Measurements from ENCODE around the gene BBS10.
"Not testable (repeated sequence)": the region's sequence is repeated elsewhere in the genome, so short reads cannot be mapped to it uniquely, and the experiment has no call there.

BBS10 gene

DNA sequence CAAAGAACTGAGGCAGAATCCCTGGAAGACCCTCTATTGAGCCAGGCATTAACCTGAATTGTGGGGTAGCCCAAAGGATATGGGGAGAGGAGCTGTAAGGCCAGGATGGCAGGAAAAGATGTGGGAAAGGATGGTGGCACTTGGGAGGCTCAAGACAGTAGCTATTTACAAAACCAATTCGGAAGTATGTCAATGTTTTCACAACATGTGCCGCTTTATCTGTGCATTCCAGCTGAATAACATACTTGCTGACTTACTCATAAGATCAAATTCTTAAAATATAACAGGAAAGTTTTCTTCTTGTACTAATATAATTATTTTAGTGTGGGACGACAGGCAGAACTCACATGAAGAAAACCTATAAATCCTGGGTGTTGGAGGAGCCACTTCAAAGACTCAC, 10.6 kb downstream of the BBS10 start:
- DNase-seq (ENCODE audit: extremely low spot score, insufficient read length, low read depth) (no peak), FAIRE-seq (no peak)

DNA sequence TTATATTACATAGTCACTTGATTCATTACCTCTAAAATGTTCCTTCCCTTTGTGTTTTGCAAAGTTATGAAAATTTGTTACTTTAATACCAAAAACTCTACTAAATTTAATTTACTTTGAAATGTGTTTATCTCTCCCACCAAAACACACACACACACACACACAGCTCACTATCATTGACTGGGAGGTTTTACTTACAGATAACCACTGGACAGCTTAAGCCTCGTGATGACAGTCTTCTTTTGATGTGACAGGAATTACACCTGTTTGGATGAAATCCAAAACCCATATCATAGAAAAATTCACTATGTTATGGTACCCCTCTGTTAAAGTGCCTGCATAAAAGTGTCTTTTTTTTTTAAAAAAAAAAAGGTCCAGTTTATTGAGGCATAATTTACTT, 15.6 kb downstream of the BBS10 start:
- FAIRE-seq = no peak

DNA sequence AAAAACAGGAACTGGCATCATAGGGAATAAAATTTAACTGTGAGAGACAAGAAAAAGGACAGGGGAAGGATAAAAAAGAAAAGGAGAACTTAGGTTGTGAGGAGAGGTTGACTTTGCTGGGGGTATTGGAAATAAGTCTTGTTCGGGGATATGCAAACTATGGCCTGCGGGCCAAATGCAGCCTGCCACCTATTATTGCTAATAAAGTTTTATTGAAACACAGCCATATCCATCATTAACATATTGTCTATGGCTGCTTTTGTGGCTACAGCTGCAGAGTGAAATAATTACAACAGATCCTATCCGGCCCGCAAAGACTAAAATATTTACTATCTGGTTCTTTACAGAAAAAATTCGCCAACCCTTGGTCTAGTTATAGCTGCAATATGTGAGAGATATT, 18.6 kb downstream of the BBS10 start:
- FAIRE-seq = no peak
- DNase-seq (ENCODE audit: extremely low spot score, insufficient read length, low read depth) = no peak

More for the DNA sequence above, 15.6 kb downstream of the BBS10 start:
- no peak for DNase-seq (ENCODE audit: extremely low spot score, insufficient read length, low read depth)

DNA sequence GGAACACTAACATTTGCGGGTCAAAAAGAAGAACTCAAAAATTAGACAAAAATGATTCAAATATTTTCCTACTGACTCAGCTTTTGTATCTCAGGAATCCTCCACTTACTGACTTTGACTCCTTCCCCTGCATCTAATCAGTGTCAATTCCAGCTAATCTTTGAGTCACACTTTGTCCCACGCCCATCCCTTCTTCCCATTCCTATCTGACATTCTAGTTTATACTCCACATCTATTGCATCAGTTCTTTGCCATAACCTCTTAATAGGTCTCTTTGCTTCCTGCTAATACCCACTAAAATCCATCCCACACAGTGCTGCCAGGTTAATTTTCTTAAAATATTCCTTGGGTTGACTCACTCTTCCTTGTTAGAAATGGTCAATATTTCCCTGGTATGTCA, 19.1 kb downstream of the BBS10 start:
- DNase-seq (ENCODE audit: extremely low spot score, insufficient read length, low read depth) (no peak), FAIRE-seq (no peak)

DNA sequence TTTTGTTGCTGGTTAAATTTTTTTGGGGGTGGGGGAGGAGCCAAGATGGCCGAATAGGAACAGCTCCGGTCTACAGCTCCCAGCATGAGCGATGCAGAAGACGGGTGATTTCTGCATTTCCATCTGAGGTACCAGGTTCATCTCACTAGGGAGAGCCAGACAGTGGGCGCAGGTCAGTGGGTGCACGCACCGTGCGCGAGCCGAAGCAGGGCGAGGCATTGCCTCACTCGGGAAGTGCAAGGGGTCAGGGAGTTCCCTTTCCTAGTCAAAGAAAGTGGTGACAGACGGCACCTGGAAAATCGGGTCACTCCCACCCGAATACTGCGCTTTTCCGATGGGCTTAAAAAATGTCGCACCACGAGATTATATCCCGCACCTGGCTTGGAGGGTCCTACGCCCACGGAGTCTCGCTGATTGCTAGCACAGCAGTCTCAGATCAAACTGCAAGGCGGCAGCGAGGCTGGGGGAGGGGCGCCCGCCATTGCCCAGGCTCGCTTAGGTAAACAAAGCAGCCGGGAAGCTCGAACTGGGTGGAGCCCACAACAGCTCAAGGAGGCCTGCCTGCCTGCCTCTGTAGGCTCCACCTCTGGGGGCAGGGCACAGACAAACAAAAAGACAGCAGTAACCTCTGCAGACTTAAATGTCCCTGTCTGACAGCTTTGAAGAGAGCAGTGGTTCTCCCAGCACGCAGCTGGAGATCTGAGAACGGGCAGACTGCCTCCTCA, 28.5 kb downstream of the BBS10 start:
- FAIRE-seq; DNase-seq (ENCODE audit: extremely low spot score, insufficient read length, low read depth): not testable (repeated sequence)

DNA sequence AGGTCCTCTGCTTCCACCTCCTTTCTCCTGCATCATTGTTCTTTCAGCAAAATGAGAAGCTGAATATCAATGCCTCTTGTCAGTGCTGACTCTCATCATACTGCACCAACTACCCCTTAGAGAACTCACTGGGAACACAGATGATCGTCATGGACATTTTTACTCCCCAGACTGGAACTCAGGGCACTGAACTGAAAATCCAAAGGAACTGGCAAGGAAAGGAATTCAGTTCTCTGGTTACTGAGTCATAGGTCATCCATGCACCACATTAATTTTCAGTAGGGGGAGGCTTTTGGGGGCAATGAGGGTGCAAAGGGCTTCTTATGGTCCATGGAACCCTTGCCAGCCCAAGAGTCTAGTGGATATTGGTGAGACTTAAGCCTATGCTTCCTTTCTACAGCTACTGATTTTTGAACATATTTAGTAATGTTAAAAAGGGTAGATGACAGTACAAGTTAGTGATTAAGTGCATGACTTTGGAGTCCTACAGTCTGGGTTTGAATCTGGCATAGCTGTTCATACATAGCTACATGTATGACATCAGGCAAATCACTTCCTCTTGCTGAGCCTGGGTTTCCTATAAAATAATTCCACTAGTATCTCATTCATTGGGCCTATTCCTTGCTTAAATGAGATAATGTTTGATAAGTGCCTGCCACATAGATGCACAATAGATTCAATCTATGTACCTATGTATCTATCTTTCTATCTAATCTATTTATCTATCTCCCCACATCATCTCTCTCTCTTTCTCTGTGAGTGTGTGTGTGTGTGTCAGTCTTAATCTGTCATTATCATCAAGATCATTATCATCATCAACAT, 29.2 kb downstream of the BBS10 start:
- FAIRE-seq (no peak), DNase-seq (ENCODE audit: extremely low spot score, insufficient read length, low read depth) (no peak)

DNA sequence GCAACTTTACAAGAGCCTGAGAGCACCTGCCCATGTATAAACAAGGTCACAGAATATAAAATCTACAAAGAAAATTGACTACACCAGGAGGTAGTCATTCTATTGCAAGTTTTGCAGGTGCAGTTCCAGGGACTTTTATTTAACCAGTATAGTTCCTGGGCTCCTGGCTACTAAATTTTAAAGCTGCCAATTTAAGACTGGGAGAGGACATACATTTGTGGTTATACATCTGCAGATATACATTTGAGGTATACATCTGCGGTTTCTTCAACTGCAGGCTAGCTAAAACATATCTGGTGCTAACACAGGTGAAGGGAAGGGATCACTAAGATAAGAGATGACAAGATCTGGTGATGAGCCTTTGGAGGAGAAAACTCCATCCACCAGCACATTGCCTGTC, 30.2 kb downstream of the BBS10 start:
- no peak for DNase-seq (ENCODE audit: extremely low spot score, insufficient read length, low read depth)
- no peak for FAIRE-seq

DNA sequence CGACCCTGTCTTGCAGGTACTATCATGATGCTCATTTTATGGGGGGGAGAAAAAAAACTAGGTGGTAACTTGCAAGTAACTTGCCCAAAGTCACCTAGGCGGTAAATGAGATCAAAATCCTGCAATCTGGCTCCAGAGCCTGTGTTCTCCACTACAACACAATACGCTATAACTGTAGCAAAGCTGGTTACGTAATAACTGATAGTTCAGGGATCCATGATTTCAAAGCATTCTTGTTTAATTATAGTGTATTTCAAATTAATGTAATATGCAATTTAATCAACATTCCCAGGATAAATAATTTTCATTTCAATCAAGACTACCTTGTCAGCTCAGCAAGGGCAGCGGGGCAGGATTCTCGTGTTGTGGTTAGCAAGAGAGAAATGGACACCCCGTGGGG, 31.7 kb downstream of the BBS10 start:
- FAIRE-seq (no peak), DNase-seq (ENCODE audit: extremely low spot score, insufficient read length, low read depth) (no peak)

DNA sequence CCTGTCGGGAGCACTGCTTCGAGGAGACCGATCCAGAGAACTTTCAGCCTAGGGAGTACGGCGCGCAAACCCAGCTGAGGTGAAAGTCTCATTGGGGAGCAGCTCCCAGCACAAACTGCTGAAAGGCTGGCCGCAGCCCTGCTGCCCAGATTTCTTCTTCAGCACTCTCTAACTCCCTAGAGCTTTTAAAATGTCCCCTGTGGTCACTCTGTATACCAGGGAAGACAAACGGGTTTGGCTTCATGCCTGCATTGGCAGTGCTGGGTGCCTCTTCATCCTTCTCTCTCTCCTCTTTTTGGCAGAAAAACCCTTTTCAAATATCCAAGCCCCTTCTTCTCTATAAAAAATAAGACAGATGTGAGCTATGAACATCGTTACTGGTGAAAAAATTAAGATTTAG, 34.9 kb downstream of the BBS10 start:
- FAIRE-seq = no peak
- DNase-seq (ENCODE audit: extremely low spot score, insufficient read length, low read depth) = no peak

DNA sequence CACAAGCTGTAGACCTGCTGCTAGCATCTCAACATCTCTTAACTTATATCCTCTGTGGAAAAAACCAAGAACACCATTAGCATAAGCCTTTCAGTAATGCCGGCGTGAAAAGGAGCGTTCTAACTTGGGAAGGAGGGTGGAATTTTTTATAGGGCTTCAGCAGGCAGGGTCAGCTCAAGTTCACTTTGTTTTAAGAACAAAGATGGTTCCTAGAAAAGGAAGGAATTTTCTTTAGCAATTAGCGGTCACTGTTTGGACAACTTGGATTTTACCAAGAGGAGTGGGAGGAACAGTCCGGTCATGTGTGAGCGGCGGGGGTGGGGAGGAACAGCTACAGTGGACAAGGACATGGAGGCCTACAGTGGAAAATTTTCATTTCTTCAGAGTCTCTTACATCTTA, 35.9 kb downstream of the BBS10 start:
- FAIRE-seq (no peak), DNase-seq (ENCODE audit: extremely low spot score, insufficient read length, low read depth) (no peak)

DNA sequence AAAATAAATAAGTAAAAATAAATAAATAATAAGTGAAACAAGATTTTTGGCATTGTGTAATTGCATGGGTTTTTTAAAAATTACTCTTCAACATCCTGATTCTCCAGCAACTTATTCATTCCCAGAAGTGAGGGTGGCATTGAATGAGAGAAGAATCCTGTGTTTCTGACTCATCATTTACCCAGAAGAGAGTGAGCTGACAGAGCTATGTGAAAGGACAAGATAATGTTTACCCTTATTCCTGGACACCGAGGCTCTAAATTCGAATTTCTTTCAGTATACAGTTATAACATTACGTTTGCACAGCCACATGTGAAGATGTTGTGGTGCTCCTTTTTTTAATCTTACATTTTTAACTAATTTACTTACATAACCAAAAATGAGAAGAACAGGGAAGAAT, 36.4 kb downstream of the BBS10 start:
- no peak for FAIRE-seq
- DNase-seq (ENCODE audit: extremely low spot score, insufficient read length, low read depth) = no peak

DNA sequence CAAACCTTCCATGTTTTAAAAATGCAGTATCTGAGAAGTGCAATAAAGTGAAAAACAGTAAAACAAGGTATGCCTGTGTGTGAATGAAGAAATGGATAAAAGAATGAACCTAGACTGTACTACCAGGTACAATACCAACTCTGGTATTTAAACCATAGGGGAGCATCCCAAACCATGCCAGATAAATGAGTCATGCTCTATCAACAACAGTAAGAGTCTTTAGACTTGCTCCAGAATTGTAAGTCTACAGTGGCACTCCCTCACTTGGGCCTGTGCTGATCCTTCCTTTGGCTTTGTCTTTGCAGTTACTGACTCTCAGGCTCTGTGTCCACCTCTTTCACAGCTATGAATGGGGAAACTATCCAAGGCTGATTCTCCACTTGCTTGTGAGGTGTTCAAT, 38.1 kb downstream of the BBS10 start:
- FAIRE-seq = no peak
- DNase-seq (ENCODE audit: extremely low spot score, insufficient read length, low read depth) = no peak

DNA sequence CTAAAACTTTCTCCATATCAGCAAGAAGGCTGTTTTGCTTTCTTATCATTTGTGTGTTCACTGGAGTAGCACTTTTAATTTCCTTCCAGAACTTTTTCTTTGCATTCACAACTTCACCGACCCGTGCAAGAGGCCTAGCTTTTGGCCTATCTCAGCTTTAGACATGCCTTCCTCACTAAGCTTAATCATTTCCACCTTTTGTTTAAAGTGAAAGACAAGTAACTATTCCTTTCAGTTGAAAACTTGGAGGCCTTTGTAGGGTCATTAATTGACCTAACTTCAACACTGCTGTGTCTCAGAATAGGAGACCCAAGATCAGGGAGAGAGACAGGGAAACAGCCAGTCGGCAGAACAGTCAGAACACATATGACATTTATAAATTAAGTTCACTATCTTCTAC, 39.3 kb downstream of the BBS10 start:
- FAIRE-seq = no peak

DNA sequence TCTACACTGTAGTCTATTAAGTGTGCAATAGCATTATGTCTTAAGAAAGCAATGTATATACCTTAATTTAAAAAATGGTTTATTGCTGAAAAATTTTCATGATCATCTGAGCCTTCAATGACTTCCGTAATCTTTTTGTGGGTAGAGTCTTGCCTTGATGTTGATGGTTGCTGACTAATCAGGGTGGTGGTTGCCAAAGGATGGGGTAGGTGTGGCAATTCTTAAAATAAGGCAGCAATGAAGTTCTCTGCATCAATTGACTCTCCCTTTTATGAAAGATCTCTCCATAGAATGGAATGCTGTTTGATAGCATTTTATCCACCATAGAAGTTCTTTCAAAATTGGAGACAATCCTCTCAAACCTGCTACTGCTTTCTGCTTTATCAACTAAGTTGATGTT, 41.1 kb downstream of the BBS10 start:
- DNase-seq (ENCODE audit: extremely low spot score, insufficient read length, low read depth) (no peak), FAIRE-seq (no peak)

More for the DNA sequence above, 39.3 kb downstream of the BBS10 start:
- DNase-seq (ENCODE audit: extremely low spot score, insufficient read length, low read depth) = no peak

DNA sequence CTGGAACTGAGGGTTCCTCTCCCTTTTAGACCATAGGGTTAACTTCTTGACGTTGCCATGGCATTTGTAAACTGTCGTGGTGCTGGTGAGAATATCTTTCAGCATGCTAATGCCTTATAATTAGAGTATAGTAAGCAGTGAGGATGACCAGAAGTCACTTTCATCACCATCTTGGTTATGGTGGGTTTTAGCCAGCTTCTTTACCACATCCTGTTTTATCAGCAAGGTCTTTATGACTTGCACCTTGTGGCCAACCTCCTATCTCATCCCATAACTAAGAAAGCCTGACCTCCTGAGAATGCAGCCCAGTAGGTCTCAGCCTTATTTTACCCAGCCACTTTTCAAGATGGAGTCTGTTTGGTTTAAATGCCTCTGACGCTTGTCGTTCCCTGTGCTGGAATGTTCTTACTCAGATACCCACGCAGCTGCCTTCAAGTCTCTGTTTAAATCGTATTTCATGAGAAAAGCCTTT, 44.2 kb downstream of the BBS10 start:
- FAIRE-seq (no peak), DNase-seq (ENCODE audit: extremely low spot score, insufficient read length, low read depth) (no peak)

DNA sequence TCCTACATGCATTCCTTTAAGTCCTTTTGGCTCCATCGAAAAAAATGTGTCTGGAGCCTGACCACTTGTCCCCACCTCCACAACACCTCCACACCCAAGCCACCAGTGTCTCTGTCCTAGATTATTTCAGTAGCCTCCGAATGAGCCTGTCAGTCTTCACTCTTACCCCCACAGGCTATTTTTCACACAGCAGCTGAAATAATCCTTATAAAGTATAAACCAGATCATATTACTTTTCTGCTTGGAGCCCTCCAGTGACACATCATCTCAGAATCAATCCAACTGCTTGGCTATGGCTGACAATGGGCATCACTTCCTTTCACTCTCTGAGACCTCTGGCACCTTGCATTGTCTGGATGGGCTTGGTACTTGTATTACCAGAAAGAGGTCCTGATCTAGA, 44.9 kb downstream of the BBS10 start:
- FAIRE-seq (no peak), DNase-seq (ENCODE audit: extremely low spot score, insufficient read length, low read depth) (no peak)

DNA sequence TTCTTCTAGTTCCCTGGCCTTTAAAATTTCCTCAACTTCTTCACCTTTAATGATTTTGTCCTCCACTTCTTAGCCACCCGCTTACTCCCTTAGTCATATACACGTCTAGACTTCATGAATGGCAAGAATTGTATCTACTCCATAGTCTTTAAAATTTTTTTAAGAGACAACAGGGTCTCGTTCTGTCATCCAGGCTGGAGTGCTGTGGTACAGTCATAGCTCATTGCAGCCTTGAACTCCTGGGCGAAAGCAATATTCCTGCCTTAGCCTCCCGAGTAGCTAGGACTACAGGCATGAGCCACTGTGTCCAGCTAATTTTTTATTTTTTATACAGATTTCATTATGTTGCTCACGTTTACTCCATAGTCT, 47.9 kb downstream of the BBS10 start:
- no peak for FAIRE-seq
- DNase-seq (ENCODE audit: extremely low spot score, insufficient read length, low read depth) = no peak

DNA sequence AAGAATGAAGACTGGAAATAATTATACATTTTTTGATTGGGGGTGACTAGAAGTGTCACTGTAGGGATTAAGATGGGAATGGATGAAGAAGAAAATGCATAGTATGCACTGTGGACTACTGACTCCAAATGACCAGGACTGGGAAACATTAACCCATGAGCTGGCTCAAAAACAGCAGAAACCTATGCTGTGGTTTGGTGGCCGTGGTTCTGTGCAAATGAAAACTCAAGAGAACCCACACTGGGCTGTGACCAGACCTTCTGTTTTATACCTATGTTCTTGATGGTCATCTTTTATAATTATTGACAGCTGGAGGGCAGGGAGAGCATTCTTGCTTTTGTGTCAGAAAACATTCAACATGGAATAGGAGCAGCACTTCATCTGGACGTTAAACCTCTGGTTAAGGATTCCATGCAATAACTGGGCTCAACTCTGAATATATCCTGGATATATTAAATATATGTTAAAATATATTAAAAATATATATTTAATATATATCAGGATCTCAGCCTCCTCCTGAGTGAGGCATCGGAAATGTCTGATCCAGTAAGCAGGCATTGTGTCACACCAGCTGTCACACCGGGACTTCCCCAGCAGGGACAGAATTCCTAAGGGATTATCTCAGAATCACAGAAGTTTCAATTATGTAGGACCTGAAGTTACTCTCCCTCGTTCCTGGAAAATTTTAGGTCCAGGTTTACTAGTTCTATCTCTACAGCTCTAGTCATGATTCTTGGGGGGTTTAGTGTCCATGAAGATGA, 48.5 kb downstream of the BBS10 start:
- FAIRE-seq = no peak
- no peak for DNase-seq (ENCODE audit: extremely low spot score, insufficient read length, low read depth)

Data from GM18507 (cell line).